ENCODE measurements around the gene MYO1D.

GRCh38 chr17:32470405-32471167 lies 406.3 kb downstream of the MYO1D start:
- TF ChIP-seq POLR2A (IDR thresholded peaks at IDR 0.05) (no peak), EP300 (IDR thresholded peaks at IDR 0.05) (no peak)
- TF ChIP-seq, protein P1, sequence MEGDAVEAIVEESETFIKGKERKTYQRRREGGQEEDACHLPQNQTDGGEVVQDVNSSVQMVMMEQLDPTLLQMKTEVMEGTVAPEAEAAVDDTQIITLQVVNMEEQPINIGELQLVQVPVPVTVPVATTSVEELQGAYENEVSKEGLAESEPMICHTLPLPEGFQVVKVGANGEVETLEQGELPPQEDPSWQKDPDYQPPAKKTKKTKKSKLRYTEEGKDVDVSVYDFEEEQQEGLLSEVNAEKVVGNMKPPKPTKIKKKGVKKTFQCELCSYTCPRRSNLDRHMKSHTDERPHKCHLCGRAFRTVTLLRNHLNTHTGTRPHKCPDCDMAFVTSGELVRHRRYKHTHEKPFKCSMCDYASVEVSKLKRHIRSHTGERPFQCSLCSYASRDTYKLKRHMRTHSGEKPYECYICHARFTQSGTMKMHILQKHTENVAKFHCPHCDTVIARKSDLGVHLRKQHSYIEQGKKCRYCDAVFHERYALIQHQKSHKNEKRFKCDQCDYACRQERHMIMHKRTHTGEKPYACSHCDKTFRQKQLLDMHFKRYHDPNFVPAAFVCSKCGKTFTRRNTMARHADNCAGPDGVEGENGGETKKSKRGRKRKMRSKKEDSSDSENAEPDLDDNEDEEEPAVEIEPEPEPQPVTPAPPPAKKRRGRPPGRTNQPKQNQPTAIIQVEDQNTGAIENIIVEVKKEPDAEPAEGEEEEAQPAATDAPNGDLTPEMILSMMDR (IDR thresholded peaks at IDR 0.05), result no peak
